RKO (cell line): ENCODE data around the gene SPATA2.
"Not testable (repeated sequence)": the region's sequence is repeated elsewhere in the genome, so short reads cannot be mapped to it uniquely, and the experiment has no call there.

Experiments
- DNase-seq: peaks from one replicate; pipeline ENCODE4 v3.0.0-alpha.2; 2016; ENCODE audit warnings: low spot score

SPATA2 gene

GRCh38 chr20:49915380-49916145 is at the start of gene SPATA2:
Gene SPATA2 (minus strand): TSS chr20:49915529. CDS start chr20:49908490, 7,039 bp downstream.
- peak; percentile 96 for DNase-seq

DNA sequence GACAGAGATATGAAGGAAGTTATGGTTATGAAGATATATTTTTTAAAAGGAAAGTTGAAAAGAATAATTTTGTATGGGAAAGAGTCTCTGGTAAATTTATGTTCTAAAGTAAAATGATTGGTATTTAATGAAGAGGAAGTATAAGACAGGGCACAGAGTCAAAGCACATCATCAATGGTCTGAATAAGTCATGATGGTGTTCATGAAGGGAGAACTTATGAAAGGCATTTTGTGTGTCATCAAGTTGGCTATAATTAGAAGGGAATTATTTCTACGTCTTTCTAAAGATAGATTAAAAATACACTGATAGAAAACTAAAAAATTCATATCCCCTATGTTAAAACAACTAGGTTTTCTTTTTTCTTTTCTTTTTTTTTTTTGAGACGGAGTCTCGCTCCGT is 46.1 kb upstream of the SPATA2 start:
- no peak for DNase-seq

GRCh38 chr20:49957089-49957938 is 42.0 kb upstream of the SPATA2 start:
- not testable (repeated sequence) for DNase-seq

- DNase-seq: no peak
Measured at GRCh38 chr20:49956689-49957088, 41.4 kb upstream of the SPATA2 start.

GRCh38 chr20:49955830-49956396 is 40.6 kb upstream of the SPATA2 start:
- DNase-seq: not testable (repeated sequence)

GRCh38 chr20:49955167-49955566 is 39.8 kb upstream of the SPATA2 start:
- no peak for DNase-seq

DNA sequence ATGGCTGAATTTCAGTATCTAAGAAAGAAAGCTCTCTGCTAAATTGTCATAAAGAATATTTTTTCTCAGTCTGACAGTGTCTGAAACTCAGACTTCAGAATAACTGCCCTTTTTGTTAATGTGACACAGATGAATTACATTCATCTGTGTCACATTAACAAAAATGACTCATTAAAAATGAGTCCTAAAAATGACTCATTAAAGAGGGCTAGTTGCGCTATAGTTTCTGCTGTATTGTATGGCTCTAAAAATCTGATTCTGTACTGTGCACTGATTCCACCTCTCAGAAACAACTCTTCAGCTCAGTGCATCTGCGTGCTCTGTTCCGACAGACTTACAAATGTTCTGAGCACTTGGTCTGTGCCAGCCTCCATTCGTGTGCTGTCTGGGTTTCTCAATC is 35.8 kb upstream of the SPATA2 start:
- peak; percentile 90 for DNase-seq

- peak; percentile 65 for DNase-seq
Measured at GRCh38 chr20:49948809-49949507, 33.6 kb upstream of the SPATA2 start.

DNA sequence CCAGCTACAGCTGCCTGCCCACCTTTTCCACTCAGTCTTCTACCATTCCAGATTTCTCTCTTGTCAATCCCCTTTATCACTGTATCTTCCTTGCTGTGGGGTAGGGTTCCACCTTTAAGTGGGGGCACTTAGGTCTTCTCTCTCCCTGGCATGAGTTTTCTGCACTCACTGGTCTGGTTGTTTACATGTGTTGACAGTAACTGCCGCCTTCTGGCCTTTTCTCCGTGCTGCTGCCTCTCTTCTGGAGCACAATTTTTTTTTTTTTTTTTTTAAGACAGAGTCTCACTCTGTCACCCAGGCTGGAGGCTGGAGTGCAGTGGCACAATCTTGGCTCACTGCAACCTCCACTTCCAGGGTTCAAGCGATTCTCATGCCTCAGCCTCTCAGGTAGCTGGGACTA is 32.8 kb upstream of the SPATA2 start:
- no peak for DNase-seq

DNA sequence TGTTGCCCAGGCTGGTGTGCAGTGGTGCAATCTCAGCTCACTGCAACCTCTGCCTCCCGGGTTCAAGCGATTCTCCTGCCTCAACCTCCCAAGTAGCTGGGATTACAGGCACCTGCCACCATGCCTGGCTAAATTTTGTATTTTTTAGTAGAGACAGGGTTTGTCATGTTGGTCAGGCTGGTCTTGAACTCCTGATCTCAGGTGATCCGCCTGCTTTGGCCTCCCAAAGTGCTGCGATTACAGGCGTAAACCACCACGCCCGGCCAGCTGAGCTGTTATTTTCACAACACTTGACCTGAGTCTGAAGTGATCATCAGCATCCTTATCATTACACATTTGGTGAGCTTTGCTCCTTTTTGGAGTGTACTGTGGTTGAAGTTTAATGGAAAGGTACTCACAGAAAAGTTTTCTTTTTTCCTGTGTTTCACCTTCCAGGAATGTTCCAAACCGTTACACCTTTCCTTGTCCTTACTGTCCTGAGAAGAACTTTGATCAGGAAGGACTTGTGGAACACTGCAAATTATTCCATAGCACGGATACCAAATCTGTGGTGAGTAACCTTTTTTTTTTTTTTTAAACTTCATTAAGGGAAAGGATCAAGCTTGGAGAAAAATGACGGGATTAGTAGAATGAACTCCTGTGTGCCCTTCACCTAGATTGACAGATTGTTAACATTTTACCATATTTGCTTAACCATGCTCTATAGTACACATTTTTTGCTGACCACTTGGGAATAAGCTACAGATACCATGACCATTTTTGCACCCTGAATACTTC is 30.6 kb upstream of the SPATA2 start:
- DNase-seq: no peak

- no peak for DNase-seq
Measured at GRCh38 chr20:49945306-49945700, 30.0 kb upstream of the SPATA2 start.

- DNase-seq: no peak
Measured at GRCh38 chr20:49942942-49943341, 27.6 kb upstream of the SPATA2 start.

- DNase-seq: no peak
Measured at GRCh38 chr20:49942303-49942702, 27.0 kb upstream of the SPATA2 start.

DNA sequence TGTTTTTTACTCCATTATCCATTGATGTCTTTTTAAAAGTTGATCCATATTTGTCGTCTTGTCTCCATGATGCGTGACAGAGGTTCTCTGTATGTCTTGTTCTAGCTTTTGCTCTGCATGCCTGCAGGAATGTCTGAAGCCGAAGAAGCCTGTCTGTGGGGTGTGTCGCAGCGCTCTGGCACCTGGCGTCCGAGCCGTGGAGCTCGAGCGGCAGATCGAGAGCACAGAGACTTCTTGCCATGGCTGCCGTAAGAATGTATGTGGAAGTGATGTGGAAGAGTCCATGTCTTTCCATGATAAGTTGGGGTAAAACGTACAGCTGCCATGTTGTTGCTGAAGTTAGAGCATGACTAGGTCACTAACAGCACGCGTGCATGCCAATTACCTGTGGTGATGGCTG is 26.1 kb upstream of the SPATA2 start:
- no peak for DNase-seq

DNA sequence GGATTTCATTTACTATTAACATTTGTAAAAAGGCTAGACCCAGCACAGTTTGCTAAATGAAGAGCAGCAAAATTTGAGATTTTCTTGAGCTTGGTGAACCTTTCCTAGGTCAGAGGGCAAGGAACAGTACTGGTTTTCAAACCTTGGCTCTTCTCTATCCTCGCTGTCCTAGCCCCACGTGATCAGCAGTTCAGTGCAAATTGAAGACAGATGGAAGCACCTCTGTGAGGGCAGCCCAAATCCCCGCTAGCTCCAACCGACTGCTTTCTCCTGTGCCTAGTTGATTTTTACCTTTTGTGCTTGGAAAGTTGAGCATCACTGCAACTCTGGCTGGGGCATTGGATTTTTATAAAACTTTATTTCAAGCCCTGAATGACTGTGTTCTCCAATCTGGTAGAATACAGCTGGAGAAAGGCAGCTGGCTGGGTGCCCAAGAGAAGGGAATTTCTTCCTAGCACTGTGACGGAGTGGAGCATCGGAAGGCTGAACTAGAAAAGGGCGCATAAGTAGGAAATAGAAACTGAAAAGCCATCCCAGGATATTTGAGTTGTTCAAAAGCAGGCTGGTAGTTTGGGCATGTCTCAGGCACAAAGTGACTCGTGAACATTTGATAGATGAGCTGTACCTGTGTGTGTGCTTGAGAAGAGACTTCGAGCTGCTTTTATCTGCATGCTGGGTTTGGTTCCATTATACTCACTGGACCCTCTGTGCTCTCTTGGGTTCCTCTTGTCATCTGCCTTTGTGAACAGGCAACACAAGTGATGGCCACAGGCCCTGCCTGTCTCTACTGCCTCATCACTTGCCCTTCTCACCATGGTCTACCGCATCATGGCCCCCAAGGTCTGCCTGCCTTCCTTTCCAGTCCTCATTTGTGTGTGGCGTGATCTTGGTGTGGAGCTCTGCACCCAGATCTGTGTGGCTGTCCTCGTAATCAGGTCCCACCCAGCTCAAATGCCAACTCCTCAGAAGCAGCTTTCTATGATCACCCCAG is 23.1 kb upstream of the SPATA2 start:
- peak; percentile 64 for DNase-seq

- peak; percentile 50 for DNase-seq
Measured at GRCh38 chr20:49937027-49937929, 21.9 kb upstream of the SPATA2 start.

GRCh38 chr20:49936153-49937026 is 21.1 kb upstream of the SPATA2 start, which contains the start of gene RNF114:
Gene RNF114 (plus strand): TSS chr20:49936397. CDS start chr20:49936413, 16 bp downstream.
- DNase-seq: peak; percentile 95

DNA sequence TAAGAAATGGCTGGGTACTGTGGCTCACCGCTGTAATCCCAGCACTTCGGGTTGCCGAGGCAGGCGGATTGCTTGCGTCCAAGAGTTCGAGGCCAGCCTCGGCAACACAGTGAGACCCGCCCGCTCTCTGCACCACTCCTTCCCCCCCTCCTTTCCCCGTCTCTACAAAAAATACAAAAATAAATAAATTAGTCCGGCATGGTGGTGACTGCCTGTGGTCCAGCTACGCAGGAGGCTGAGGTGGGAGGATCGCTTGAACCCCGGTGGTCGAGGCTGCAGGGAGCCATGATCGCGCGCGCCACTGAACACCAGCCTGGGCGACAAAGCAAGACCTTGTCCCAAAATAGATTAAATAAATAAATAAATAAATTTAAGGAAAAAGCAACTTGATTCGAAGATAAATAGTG is 20.4 kb upstream of the SPATA2 start:
- no peak for DNase-seq
